ENCODE results near the gene PCSK2. TPM values are rescaled to one million over a fixed set of nuclear protein-coding genes. Genes with fewer than 3 reads are reported as not detected.

PCSK2 gene
- total and polyA plus RNA-seq, 4 donors: 0.08 to 0.14 (median 0.09) TPM; not detected in 1

- no peak for DNase-seq (ENCODE audit: low spot score)
- no peaks in the 10 kb centered on the region for H3K4me1 ChIP-seq (ENCODE audit: control insufficient read depth in 4 of 4, insufficient read depth in 4 of 4, low read length in 3 of 4)
- peaks cover 0 to 8% (median 2%) of the 10 kb centered on the region in 4 donors for H3K27me3 ChIP-seq (ENCODE audit: control insufficient read depth in 4 of 4, insufficient read depth in 4 of 4, low read length in 3 of 4)
Observed at GRCh38 chr20:17403461-17403860, 176.6 kb downstream of the PCSK2 start.

DNA sequence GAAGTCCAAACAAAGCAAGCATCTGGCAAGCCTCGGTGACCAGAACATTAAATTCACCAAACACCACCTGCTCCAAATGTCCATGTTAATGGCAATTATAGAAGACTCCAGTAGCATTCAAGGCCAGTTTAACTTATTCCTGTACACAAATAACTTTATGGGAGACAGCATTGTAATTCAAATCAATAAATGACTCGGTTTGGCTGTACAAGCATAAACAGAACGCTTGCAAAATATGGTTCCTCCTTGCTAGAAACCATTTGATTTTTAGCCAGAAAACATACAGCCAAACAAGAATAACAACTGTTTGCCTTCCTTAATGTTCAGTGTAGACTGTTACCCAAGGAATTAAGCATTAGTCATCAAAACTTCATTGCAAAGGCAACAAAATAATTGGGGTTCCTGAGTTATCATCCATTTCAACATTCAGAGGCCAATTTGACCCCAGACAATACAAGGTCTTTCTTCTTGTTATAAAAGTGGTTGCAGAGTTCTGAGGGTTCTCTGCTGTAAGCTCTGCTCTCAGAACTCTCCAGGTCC lies 179.3 kb downstream of the PCSK2 start:
- Histone ChIP-seq H3K27me3 (ENCODE audit: control insufficient read depth in 4 of 4, insufficient read depth in 4 of 4, low read length in 3 of 4) (peaks cover 0 to 8% (median 2%) of the 10 kb centered on the region in 4 donors), H3K4me1 (ENCODE audit: control insufficient read depth in 4 of 4, insufficient read depth in 4 of 4, low read length in 3 of 4) (no peaks in the 10 kb centered on the region), H3K4me3 (ENCODE audit: low read depth in 1 of 3, low read length in 3 of 3) (no peak overlapping the region), H3K27ac (ENCODE audit: low read depth in 1 of 2, low read length in 2 of 2) (no peak overlapping the region), H3K9me3 (ENCODE audit: control insufficient read depth in 4 of 4, low read length in 3 of 4) (no peaks in the 10 kb centered on the region), H3K36me3 (ENCODE audit: control insufficient read depth in 4 of 4, insufficient read depth in 3 of 4, low read depth in 1 of 4, low read length in 3 of 4) (no peaks in the 10 kb centered on the region), H3K9ac (ENCODE audit: low read depth in 1 of 2, low read length in 2 of 2) (no peak overlapping the region)
- no peak for TF ChIP-seq NR2F2 (IDR thresholded peaks at IDR 0.05)
- no peak for TF ChIP-seq EGR1 (IDR thresholded peaks at IDR 0.05; ENCODE audit: low read depth in 2 of 2)
- no peak for TF ChIP-seq SP1 (IDR thresholded peaks at IDR 0.05)
- TF ChIP-seq, protein P1, sequence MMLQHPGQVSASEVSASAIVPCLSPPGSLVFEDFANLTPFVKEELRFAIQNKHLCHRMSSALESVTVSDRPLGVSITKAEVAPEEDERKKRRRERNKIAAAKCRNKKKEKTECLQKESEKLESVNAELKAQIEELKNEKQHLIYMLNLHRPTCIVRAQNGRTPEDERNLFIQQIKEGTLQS (IDR thresholded peaks at IDR 0.05): no peak
- TF ChIP-seq RAD21 (IDR thresholded peaks at IDR 0.05): no peak
- TF ChIP-seq JUND (IDR thresholded peaks at IDR 0.05): no peak
- WGBS: 74% methylated on average over 3 of the region's 3 CpGs
- no peak for DNase-seq (ENCODE audit: low spot score)

More at GRCh38 chr20:17403461-17403860, 176.6 kb downstream of the PCSK2 start:
- WGBS: 50% methylated on average over 4 of the region's 4 CpGs
- Histone ChIP-seq H3K4me3 (ENCODE audit: low read depth in 1 of 3, low read length in 3 of 3) (no peak overlapping the region), H3K27ac (ENCODE audit: low read depth in 1 of 2, low read length in 2 of 2) (no peak overlapping the region), H3K9me3 (ENCODE audit: control insufficient read depth in 4 of 4, low read length in 3 of 4) (no peaks in the 10 kb centered on the region), H3K36me3 (ENCODE audit: control insufficient read depth in 4 of 4, insufficient read depth in 3 of 4, low read depth in 1 of 4, low read length in 3 of 4) (no peaks in the 10 kb centered on the region), H3K9ac (ENCODE audit: low read depth in 1 of 2, low read length in 2 of 2) (no peak overlapping the region)
- no peak for TF ChIP-seq JUND (IDR thresholded peaks at IDR 0.05)
- TF ChIP-seq, protein P2, sequence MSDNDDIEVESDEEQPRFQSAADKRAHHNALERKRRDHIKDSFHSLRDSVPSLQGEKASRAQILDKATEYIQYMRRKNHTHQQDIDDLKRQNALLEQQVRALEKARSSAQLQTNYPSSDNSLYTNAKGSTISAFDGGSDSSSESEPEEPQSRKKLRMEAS (IDR thresholded peaks at IDR 0.05): no peak
- no peak for TF ChIP-seq CTCF (IDR thresholded peaks at IDR 0.05; ENCODE audit: low read depth, low read length, missing input control)
- TF ChIP-seq, protein P3, sequence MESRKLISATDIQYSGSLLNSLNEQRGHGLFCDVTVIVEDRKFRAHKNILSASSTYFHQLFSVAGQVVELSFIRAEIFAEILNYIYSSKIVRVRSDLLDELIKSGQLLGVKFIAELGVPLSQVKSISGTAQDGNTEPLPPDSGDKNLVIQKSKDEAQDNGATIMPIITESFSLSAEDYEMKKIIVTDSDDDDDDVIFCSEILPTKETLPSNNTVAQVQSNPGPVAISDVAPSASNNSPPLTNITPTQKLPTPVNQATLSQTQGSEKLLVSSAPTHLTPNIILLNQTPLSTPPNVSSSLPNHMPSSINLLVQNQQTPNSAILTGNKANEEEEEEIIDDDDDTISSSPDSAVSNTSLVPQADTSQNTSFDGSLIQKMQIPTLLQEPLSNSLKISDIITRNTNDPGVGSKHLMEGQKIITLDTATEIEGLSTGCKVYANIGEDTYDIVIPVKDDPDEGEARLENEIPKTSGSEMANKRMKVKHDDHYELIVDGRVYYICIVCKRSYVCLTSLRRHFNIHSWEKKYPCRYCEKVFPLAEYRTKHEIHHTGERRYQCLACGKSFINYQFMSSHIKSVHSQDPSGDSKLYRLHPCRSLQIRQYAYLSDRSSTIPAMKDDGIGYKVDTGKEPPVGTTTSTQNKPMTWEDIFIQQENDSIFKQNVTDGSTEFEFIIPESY (IDR thresholded peaks at IDR 0.05): no peak

- WGBS: 65% methylated on average over 5 of the region's 5 CpGs
- Histone ChIP-seq H3K9ac (ENCODE audit: low read depth in 1 of 2, low read length in 2 of 2) (no peak overlapping the region), H3K4me1 (ENCODE audit: control insufficient read depth in 4 of 4, insufficient read depth in 4 of 4, low read length in 3 of 4) (no peaks in the 10 kb centered on the region), H3K27ac (ENCODE audit: low read depth in 1 of 2, low read length in 2 of 2) (no peak overlapping the region), H3K4me3 (ENCODE audit: low read depth in 1 of 3, low read length in 3 of 3) (no peak overlapping the region), H3K9me3 (ENCODE audit: control insufficient read depth in 4 of 4, low read length in 3 of 4) (no peaks in the 10 kb centered on the region), H3K36me3 (ENCODE audit: control insufficient read depth in 4 of 4, insufficient read depth in 3 of 4, low read depth in 1 of 4, low read length in 3 of 4) (no peaks in the 10 kb centered on the region), H3K27me3 (ENCODE audit: control insufficient read depth in 4 of 4, insufficient read depth in 4 of 4, low read length in 3 of 4) (peaks cover 0 to 8% (median 2%) of the 10 kb centered on the region in 4 donors)
- TF ChIP-seq FOXA2 (IDR thresholded peaks at IDR 0.05): no peak
- no peak for DNase-seq (ENCODE audit: low spot score)
Observed at GRCh38 chr20:17407550-17407949, 180.7 kb downstream of the PCSK2 start.

Data from liver (tissue), 9 donors.